NCI-H774 (cell line): ENCODE measurements around the gene NFIB.
A peak's percentile ranks its signal among the peaks of the same experiment; 100 is the strongest.

Source experiments
- DNase-seq: peaks from one replicate; lab custom pipeline; 2025; lab: John Stamatoyannopoulos, UW

NFIB gene

GRCh38 chr9:14242150-14242805 lies 71.7 kb downstream of the NFIB start:
- DNase-seq = no peak

- DNase-seq = no peak
Measured at GRCh38 chr9:14240537-14240936, 73.4 kb downstream of the NFIB start.

GRCh38 chr9:14238518-14238917 lies 75.4 kb downstream of the NFIB start:
- DNase-seq = no peak

- no peak for DNase-seq
Measured at GRCh38 chr9:14238079-14238478, 75.9 kb downstream of the NFIB start.

- DNase-seq = no peak
Measured at GRCh38 chr9:14236591-14236990, 77.3 kb downstream of the NFIB start.

GRCh38 chr9:14232111-14232510 lies 81.8 kb downstream of the NFIB start:
- no peak for DNase-seq

- no peak for DNase-seq
Measured at GRCh38 chr9:14231196-14231990, 82.5 kb downstream of the NFIB start.

- DNase-seq = no peak
Measured at GRCh38 chr9:14228602-14229001, 85.3 kb downstream of the NFIB start.

GRCh38 chr9:14226855-14227532 lies 86.9 kb downstream of the NFIB start:
- DNase-seq = no peak

- no peak for DNase-seq
Measured at GRCh38 chr9:14223081-14223480, 90.9 kb downstream of the NFIB start.

GRCh38 chr9:14222149-14222835 lies 91.6 kb downstream of the NFIB start:
- no peak for DNase-seq

- no peak for DNase-seq
Measured at GRCh38 chr9:14221558-14221957, 92.4 kb downstream of the NFIB start.

- no peak for DNase-seq
Measured at GRCh38 chr9:14221119-14221518, 92.8 kb downstream of the NFIB start.

- no peak for DNase-seq
Measured at GRCh38 chr9:14220256-14220655, 93.7 kb downstream of the NFIB start.

- no peak for DNase-seq
Measured at GRCh38 chr9:14219850-14220249, 94.1 kb downstream of the NFIB start.

GRCh38 chr9:14218253-14218652 lies 95.7 kb downstream of the NFIB start:
- DNase-seq = peak; percentile 24

GRCh38 chr9:14216612-14217194 lies 97.2 kb downstream of the NFIB start:
- no peak for DNase-seq

- no peak for DNase-seq
Measured at GRCh38 chr9:14215614-14216013, 98.3 kb downstream of the NFIB start.

- no peak for DNase-seq
Measured at GRCh38 chr9:14214693-14215092, 99.2 kb downstream of the NFIB start.

- no peak for DNase-seq
Measured at GRCh38 chr9:14214065-14214684, 99.8 kb downstream of the NFIB start.

GRCh38 chr9:14213504-14213903 lies 100.4 kb downstream of the NFIB start:
- no peak for DNase-seq
